ENCODE measurements around the gene ARHGAP15.

DNA sequence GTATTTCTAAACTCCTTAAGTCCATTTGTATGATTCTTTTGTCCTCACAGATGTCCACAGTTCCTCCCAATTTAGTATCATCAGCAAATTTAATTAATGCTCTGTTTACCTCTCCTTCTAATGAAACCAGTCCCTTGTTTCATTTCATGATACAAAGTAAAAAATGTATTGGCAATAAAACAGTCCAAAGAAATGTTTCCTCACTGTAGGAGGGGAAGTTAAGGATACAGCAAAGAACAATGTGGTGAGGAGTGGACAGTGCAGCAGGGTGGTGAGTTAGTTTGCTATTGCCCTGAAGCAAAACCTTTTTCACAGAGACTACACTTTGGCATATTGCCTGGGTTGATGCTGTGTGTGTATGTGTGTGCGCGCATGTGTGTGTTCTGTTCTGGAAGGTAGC, 401.5 kb downstream of the ARHGAP15 start:
- TF ChIP-seq, protein P1, sequence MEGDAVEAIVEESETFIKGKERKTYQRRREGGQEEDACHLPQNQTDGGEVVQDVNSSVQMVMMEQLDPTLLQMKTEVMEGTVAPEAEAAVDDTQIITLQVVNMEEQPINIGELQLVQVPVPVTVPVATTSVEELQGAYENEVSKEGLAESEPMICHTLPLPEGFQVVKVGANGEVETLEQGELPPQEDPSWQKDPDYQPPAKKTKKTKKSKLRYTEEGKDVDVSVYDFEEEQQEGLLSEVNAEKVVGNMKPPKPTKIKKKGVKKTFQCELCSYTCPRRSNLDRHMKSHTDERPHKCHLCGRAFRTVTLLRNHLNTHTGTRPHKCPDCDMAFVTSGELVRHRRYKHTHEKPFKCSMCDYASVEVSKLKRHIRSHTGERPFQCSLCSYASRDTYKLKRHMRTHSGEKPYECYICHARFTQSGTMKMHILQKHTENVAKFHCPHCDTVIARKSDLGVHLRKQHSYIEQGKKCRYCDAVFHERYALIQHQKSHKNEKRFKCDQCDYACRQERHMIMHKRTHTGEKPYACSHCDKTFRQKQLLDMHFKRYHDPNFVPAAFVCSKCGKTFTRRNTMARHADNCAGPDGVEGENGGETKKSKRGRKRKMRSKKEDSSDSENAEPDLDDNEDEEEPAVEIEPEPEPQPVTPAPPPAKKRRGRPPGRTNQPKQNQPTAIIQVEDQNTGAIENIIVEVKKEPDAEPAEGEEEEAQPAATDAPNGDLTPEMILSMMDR (IDR thresholded peaks at IDR 0.05), result no peak
- TF ChIP-seq EP300 (IDR thresholded peaks at IDR 0.05), result no peak
- no peak for TF ChIP-seq POLR2A (IDR thresholded peaks at IDR 0.05)

All from suprapubic skin (tissue), 3 donors.